ENCODE data around the gene ANTXR1.
A peak's percentile ranks its signal among the peaks of the same experiment; 100 is the strongest.

ANTXR1 gene

GRCh38 chr2:69166465-69166811 lies 153.5 kb downstream of the ANTXR1 start:
- TF ChIP-seq CTCF (IDR thresholded peaks at IDR 0.05; ENCODE audit: low read depth, low read length): no peak
- no peaks in the 10 kb centered on the region for H3K9me3 ChIP-seq
- DNase-seq: no peak
- H3K4me1 ChIP-seq: peaks cover 18% of the 10 kb centered on the region
- H3K4me3 ChIP-seq (ENCODE audit: low read depth, low read length): no peak overlapping the region
- no peaks in the 10 kb centered on the region for H3K27me3 ChIP-seq
- no peaks in the 10 kb centered on the region for H3K36me3 ChIP-seq

GRCh38 chr2:69166812-69167468 lies 154.0 kb downstream of the ANTXR1 start:
- no peak overlapping the region for H3K4me3 ChIP-seq (ENCODE audit: low read depth, low read length)
- no peaks in the 10 kb centered on the region for H3K27me3 ChIP-seq
- H3K9me3 ChIP-seq: no peaks in the 10 kb centered on the region
- TF ChIP-seq CTCF (IDR thresholded peaks at IDR 0.05; ENCODE audit: low read depth, low read length): no peak
- no peaks in the 10 kb centered on the region for H3K36me3 ChIP-seq
- H3K4me1 ChIP-seq: peaks cover 18% of the 10 kb centered on the region
- no peak for DNase-seq

- Histone ChIP-seq H3K9me3 (no peaks in the 10 kb centered on the region), H3K27me3 (no peaks in the 10 kb centered on the region), H3K36me3 (no peaks in the 10 kb centered on the region), H3K4me3 (ENCODE audit: low read depth, low read length) (no peak overlapping the region), H3K4me1 (peaks cover 18% of the 10 kb centered on the region)
- DNase-seq: no peak
- no peak for TF ChIP-seq CTCF (IDR thresholded peaks at IDR 0.05; ENCODE audit: low read depth, low read length)
Observed at GRCh38 chr2:69167469-69167822, 154.5 kb downstream of the ANTXR1 start.

GRCh38 chr2:69168144-69168813 lies 155.3 kb downstream of the ANTXR1 start:
- TF ChIP-seq CTCF (IDR thresholded peaks at IDR 0.05; ENCODE audit: low read depth, low read length): no peak
- Histone ChIP-seq H3K4me1 (peaks cover 18% of the 10 kb centered on the region), H3K36me3 (no peaks in the 10 kb centered on the region), H3K9me3 (no peaks in the 10 kb centered on the region), H3K27me3 (no peaks in the 10 kb centered on the region), H3K4me3 (ENCODE audit: low read depth, low read length) (no peak overlapping the region)
- peak; percentile 21 for DNase-seq

- no peaks in the 10 kb centered on the region for H3K9me3 ChIP-seq
- no peak overlapping the region for H3K4me3 ChIP-seq (ENCODE audit: low read depth, low read length)
- peaks cover 11% of the 10 kb centered on the region for H3K4me1 ChIP-seq
- TF ChIP-seq CTCF (IDR thresholded peaks at IDR 0.05; ENCODE audit: low read depth, low read length): no peak
- no peaks in the 10 kb centered on the region for H3K27me3 ChIP-seq
- H3K36me3 ChIP-seq: no peaks in the 10 kb centered on the region
- peak; percentile 11 for DNase-seq
Observed at GRCh38 chr2:69168950-69169654, 156.1 kb downstream of the ANTXR1 start.

Measured in BE2C (cell line).